Activated CD4-positive, alpha-beta memory T cell treated with anti-CD3 and anti-CD28 coated beads, Interleukin-2, amount 10 ng/mL, durations not matched to agents 7 days and 5 days (primary cell): Measurements from ENCODE around the gene CHST3. TPM values are rescaled to one million over a fixed set of nuclear protein-coding genes. Genes with fewer than 3 reads are reported as not detected.

Experiments
- CTCF ChIA-PET: fragments of 350-600 bp; sonication (Branson Sonifier 250); formaldehyde crosslinking; loops from one replicate; lab custom pipeline; 2021; ENCODE audit warnings: antibody characterized with exemption, inconsistent platforms; lab: Charles Lee
- POLR2A ChIA-PET: fragments of 350-600 bp; sonication (Branson Sonifier 250); formaldehyde crosslinking; loops from one replicate; lab custom pipeline; 2021; ENCODE audit warnings: antibody characterized with exemption; lab: Charles Lee
- DNase-seq: peaks from one replicate; pipeline ENCODE4 v3.0.0-alpha.2; 2020
- H3K27ac Mint-ChIP-seq: one replicate; pipeline ENCODE4 v1.8.0; 2021; ENCODE audit warnings: mild to moderate bottlenecking, mixed read lengths
- H3K27me3 Mint-ChIP-seq: one replicate; pipeline ENCODE4 v1.8.0; 2021; ENCODE audit warnings: mixed read lengths
- H3K36me3 Mint-ChIP-seq: one replicate; pipeline ENCODE4 v1.8.0; 2021; ENCODE audit warnings: low read depth, mixed read lengths
- H3K4me1 Mint-ChIP-seq: one replicate; pipeline ENCODE4 v1.8.0; 2021; ENCODE audit warnings: mixed read lengths
- H3K4me3 Mint-ChIP-seq: one replicate; pipeline ENCODE4 v1.8.0; 2021; ENCODE audit warnings: mild to moderate bottlenecking, mixed read lengths
- H3K9me3 Mint-ChIP-seq: one replicate; pipeline ENCODE4 v1.8.0; 2021; ENCODE audit warnings: mixed read lengths
- total RNA-seq, 2 experiments: library from RNA; stranded (reverse); gene quantifications; one replicate each; pipeline ENCODE4 v1.2.3, GENCODE V29; 2021

The CHST3 gene
- total RNA-seq, 2 experiments from 2014 or later: 0.03 to 0.05 TPM

DNA sequence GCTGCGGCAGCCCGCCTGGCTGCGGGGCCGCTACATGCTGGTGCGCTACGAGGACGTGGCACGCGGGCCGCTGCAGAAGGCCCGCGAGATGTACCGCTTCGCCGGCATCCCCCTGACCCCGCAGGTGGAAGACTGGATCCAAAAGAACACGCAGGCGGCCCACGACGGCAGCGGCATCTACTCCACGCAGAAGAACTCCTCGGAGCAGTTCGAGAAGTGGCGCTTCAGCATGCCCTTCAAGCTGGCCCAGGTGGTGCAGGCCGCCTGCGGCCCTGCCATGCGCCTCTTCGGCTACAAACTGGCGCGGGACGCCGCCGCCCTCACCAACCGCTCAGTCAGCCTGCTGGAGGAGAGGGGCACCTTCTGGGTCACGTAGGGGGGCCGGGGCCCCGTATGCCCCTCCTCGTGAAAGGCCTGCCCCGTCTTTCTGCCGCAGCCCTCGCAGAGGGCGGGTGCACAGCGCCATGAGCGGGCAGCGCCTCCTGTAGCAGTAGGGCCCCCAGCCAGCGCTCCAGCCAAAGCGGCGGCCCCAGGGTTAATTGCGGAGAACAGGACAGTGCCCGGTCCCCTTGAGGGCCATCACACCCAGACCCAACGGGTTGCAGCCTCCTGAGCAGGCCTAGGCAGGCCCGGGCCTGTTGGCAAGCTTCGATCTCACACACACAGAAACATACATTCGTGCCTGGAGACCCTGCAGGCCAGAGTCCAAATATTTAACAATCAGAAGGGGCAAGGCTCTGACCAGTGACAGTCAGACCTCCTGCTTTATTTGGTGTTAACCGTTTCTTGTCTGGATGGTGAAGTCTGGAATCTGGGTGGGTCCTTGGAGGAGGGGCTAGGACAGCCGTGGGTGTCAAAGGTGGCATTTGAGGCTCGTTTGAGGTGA is 44.1 kb downstream of the CHST3 start:
- CTCF ChIA-PET: no interaction called here
- DNase-seq: no peak
- H3K9me3 Mint-ChIP-seq: no peaks in the 10 kb centered on the region
- no peak overlapping the region for H3K4me3 Mint-ChIP-seq
- no peak overlapping the region for H3K27ac Mint-ChIP-seq
- POLR2A ChIA-PET: no interaction called here
- H3K36me3 Mint-ChIP-seq: no peaks in the 10 kb centered on the region
- no peaks in the 10 kb centered on the region for H3K27me3 Mint-ChIP-seq
- no peaks in the 10 kb centered on the region for H3K4me1 Mint-ChIP-seq

DNA sequence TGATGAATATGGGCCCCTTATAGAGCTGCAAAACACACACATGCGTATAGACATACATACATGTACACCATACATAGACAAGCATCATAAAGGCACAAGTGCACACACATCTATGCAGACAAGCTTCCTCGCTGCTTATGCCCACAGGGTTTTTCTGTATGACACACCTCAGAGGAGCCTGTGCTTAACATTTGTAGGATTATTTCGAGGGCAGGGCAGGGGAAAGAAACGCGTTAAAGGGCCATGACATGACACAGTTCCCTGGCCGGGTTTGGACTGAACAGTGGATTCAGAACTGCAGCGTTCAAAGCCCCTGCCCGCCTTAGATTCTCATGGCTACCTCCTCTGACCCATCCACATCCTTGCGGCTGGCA is 44.8 kb downstream of the CHST3 start:
- Mint-ChIP-seq H3K4me3 (no peak overlapping the region), H3K27ac (no peak overlapping the region), H3K36me3 (no peaks in the 10 kb centered on the region), H3K27me3 (no peaks in the 10 kb centered on the region), H3K4me1 (no peaks in the 10 kb centered on the region), H3K9me3 (no peaks in the 10 kb centered on the region)
- no peak for DNase-seq
- ChIA-PET POLR2A (no interaction called here), CTCF (no interaction called here)

DNA sequence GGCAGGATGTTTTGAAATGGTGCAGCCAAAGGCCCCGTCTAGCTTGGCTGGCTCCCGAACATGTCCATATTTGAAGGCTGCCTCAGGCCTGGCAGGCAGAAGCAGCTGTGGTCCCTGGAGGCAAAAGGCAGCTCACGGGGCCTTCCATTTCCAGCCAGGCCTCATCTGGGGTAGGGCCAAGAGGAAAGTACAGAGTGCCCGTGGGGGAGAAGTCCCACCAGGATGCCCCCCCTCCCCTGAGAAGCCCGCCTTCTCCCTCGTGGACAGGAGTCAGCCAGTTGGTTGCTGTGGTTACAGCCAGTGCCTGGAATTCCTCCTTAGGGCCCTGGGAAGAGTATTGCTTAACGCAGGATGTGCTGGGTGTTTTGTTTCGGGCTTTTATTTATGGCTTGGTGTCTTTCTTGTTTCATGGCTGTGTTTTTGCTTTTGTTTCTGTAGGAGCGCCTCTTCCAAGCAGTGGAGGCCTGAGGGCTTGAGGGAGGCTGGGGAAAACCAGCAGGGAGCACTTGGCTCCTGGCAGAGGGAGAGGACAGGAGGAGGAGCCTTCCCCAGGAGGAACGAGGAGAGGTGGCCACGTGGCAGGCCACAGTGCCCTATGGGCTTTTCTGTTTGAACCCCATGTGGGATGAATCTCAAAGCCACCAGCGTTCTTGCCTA is 45.4 kb downstream of the CHST3 start:
- no peaks in the 10 kb centered on the region for H3K36me3 Mint-ChIP-seq
- CTCF ChIA-PET: no interaction called here
- DNase-seq: no peak
- POLR2A ChIA-PET: no interaction called here
- no peak overlapping the region for H3K27ac Mint-ChIP-seq
- H3K9me3 Mint-ChIP-seq: no peaks in the 10 kb centered on the region
- H3K4me3 Mint-ChIP-seq: no peak overlapping the region
- H3K27me3 Mint-ChIP-seq: no peaks in the 10 kb centered on the region
- H3K4me1 Mint-ChIP-seq: no peaks in the 10 kb centered on the region

DNA sequence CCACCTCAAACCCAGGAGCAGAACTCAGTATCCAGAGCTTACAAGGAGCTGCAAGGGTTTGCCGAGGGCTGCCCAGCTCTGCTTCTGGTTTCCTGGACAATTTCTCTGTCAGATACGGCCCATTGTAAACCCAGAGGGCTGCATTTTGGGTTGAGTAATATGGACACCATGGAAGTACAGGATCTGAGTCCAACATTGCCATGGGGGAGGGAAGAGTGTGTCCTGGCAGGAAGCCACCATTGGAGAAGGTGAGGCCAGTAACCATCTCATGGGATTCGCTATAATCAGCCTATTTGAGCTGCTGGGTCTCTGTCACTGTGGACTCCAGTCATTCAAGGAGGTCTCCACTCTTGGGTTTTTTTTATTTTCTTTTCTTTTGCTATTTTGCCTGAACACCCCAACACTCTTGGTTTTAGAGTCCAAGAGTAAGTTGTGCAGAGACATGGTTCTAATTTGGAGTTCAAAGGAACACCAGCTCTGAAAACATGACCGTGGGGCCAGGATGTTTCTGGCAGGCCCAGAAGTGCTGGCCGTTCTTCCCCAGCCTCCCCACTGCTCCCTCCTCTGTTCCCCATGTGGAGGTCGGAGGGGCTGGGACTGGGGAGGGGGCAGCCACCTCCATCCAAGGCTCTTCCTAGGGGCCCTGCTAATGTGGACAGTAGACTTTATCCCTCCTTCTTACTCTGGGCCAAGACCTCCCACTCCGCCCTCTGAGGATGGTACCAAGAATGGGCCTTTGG is 46.2 kb downstream of the CHST3 start:
- H3K27me3 Mint-ChIP-seq: no peaks in the 10 kb centered on the region
- no peak for DNase-seq
- no peak overlapping the region for H3K4me3 Mint-ChIP-seq
- POLR2A ChIA-PET: no interaction called here
- CTCF ChIA-PET: no interaction called here
- no peaks in the 10 kb centered on the region for H3K4me1 Mint-ChIP-seq
- no peaks in the 10 kb centered on the region for H3K36me3 Mint-ChIP-seq
- no peak overlapping the region for H3K27ac Mint-ChIP-seq
- no peaks in the 10 kb centered on the region for H3K9me3 Mint-ChIP-seq

DNA sequence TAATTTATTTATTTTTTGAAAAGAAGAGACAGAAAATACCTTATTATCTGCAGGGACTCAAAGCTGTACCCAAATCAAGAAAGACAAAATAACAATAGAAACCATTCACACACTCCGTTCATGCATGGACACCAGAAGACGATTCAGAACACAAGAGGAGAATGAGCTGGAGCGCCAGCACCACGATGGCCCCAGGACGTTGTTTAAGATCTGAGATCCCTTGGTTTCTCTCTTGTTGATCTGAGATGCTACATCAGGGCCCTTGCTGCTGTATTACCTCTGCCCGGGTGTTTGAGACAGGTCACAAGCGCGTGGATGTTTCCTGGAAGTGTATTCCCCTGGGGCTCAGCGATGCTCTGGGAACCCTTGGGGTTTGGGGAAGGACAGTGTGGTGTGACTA is 46.8 kb downstream of the CHST3 start:
- Mint-ChIP-seq H3K27me3 (no peaks in the 10 kb centered on the region), H3K9me3 (no peaks in the 10 kb centered on the region), H3K36me3 (no peaks in the 10 kb centered on the region), H3K4me1 (no peaks in the 10 kb centered on the region), H3K4me3 (no peak overlapping the region), H3K27ac (no peak overlapping the region)
- DNase-seq: no peak
- CTCF ChIA-PET: no interaction called here
- POLR2A ChIA-PET: no interaction called here

DNA sequence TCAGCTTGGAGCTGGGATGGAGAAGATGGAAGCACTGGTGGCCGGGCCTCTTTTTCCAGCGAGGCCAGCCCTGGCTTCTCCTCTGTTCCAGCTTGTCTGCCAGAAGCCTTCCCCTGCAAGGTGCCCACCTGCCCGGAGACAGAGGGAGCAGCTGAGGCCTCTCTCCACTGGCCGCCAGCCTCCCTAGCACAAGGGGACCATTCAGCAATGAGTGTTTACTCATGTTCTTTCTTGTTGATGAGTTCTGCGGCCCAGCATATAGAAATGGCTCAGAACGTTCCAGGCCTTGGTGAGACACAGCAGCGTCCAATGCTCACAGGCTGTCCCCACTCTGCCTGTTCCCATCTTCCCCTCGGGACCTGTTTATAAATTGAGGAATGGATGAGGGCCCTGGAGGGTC is 47.3 kb downstream of the CHST3 start:
- H3K4me3 Mint-ChIP-seq: no peak overlapping the region
- CTCF ChIA-PET: no interaction called here

DNA sequence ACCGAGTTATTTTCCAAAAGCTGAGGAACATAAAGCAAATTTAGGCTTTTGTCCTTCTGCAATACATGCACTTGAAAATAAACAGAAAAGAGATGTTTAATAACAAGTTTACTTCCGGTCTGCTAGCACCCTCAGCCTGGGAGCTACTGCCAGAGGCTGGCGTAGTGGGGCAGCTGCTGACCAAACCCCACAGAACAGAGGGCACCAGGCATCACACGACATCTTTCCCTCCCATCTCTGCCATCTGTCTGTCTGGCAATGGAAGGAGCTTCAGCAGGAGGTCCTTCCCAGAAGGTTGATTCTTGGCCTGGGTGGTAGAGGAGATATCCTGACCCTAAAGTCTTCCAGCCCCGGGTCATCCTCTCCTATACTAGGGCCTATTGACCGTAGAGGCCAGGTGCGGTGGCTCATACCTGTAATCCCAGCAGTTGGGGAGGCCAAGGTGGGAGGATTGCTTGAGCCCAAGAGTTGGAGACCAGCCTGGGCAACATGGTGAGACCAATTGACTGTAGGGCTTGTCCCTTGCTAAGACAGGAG is 47.8 kb downstream of the CHST3 start:
- CTCF ChIA-PET: interaction anchor here (0.5 kb wide), 1 partner anchor 44 kb away, joined by 3 read pairs; no protein-coding TSS in a partner anchor
- POLR2A ChIA-PET: no interaction called here
- Mint-ChIP-seq H3K9me3 (no peaks in the 10 kb centered on the region), H3K27me3 (no peaks in the 10 kb centered on the region), H3K4me3 (no peak overlapping the region), H3K27ac (no peak overlapping the region), H3K36me3 (no peaks in the 10 kb centered on the region), H3K4me1 (no peaks in the 10 kb centered on the region)
- no peak for DNase-seq

More for the DNA sequence above, 47.3 kb downstream of the CHST3 start:
- H3K27ac Mint-ChIP-seq: no peak overlapping the region
- H3K9me3 Mint-ChIP-seq: no peaks in the 10 kb centered on the region
- H3K27me3 Mint-ChIP-seq: no peaks in the 10 kb centered on the region
- no peaks in the 10 kb centered on the region for H3K36me3 Mint-ChIP-seq
- DNase-seq: no peak
- no peaks in the 10 kb centered on the region for H3K4me1 Mint-ChIP-seq
- POLR2A ChIA-PET: no interaction called here

DNA sequence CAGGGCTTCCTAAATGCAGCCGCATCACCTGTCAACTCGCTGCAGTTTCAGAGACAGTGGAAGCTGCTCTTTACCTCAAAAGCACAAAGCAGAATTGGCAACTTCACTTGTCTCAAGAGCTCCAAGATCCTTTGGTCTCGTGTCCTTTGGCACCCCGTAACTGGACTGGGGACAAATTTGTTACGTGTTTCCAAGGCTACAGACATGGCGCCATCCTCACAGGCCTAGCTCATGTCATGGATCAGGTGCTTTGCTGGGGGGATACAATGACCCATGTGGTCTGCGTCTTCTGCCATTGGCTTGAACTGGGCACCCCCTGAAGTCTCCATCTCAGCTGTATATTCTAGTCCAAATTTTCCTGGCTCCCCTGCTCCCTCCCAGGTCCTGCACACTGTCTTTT is 48.6 kb downstream of the CHST3 start:
- H3K36me3 Mint-ChIP-seq: no peaks in the 10 kb centered on the region
- H3K9me3 Mint-ChIP-seq: no peaks in the 10 kb centered on the region
- no peaks in the 10 kb centered on the region for H3K27me3 Mint-ChIP-seq
- DNase-seq: no peak
- ChIA-PET CTCF (interaction anchor here (0.5 kb wide), 1 partner anchor 45 kb away, joined by 3 read pairs; no protein-coding TSS in a partner anchor), POLR2A (no interaction called here)
- no peaks in the 10 kb centered on the region for H3K4me1 Mint-ChIP-seq
- no peak overlapping the region for H3K27ac Mint-ChIP-seq
- no peak overlapping the region for H3K4me3 Mint-ChIP-seq

DNA sequence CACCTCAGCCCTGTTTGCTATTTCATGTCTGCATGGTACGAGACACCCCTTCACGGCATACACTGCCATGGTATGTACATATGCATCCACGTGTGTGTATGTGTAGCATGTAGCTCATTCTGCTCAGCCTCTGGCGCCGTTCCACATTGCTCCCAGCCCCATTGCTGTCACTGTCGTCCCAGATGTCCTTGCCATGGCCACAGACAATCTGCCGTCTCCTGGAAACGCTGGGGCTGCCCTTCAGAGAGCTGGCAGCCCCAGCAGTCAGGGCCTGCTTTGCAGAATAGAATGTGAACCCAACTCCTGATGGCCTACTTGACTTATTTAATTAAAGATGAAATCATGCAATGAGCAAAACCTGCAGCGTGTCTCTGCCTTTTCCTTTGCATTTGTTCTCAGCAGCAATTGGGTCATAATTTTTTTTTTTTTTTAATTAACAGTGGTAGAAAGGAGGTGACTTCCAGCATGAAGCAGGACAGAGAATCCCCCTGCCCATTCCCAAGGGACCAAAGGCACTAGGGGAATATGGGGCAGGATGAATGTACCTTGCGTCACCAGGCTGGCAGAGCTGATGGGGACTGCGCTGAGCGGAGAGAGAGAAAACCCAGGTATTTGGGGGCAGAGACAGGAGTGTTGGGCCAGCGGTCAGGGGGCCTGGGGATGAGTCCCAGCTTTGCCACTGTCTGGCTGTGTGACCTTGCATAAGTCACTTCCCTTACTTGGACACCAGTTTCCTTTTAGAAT is 49.2 kb downstream of the CHST3 start:
- Mint-ChIP-seq H3K27me3 (peaks cover 6% of the 10 kb centered on the region), H3K27ac (no peak overlapping the region), H3K4me1 (no peaks in the 10 kb centered on the region), H3K4me3 (no peak overlapping the region), H3K36me3 (no peaks in the 10 kb centered on the region), H3K9me3 (no peaks in the 10 kb centered on the region)
- no peak for DNase-seq
- ChIA-PET POLR2A (no interaction called here), CTCF (no interaction called here)

DNA sequence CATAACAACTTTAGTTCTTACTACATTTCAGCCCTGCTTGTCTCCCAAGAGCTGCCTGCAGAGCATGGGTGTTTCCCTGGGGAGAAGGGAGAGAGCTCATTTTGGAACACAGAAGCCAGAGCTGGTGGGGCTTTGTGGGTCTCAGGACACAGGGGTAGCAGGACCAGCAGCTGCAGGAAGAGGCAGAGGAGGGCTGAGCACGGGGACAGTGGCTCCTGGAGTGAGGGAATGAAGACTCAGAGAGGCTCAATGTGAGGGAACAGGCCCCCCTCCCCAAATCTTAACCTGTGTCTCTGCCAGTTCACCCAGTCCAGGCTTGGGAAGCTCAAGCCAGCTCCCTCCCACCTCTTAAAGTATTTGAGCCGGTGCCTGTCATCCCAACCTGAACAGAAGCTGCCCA is 50.0 kb downstream of the CHST3 start:
- no peaks in the 10 kb centered on the region for H3K9me3 Mint-ChIP-seq
- no peak overlapping the region for H3K27ac Mint-ChIP-seq

DNA sequence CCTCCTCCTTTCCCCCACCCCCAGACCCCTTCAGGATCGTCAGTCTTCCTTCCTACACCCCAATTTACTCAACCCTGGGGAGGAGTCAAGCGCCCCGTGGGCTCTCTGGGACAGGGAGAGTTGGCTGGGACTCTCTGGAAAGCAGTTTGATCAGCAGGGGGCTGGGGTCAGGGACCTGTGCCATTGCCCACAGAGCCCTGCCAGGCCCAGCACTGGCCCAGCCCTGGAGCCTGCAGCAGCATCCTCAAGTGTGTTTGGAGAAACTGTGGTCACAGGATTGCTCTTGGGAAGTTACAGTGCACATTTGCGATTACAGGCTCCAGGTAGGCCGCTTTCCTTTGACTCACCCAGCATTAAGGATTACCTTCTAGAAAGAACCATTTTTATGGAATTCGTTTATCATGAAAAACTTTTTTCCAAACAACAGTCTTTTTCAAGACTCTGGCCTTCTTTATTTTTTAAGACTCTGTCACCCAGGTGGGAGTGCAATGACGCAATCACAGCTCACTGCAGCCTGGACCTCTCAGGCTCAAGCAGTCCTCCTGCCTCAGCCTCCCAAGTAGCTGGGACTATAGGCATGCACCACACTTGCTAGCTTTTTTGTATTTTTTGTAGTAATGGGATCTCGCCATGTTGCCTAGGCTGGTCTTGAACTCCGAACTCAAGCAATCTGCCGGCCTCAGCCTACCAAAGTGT is 50.7 kb downstream of the CHST3 start:
- Mint-ChIP-seq H3K36me3 (no peaks in the 10 kb centered on the region), H3K9me3 (no peaks in the 10 kb centered on the region), H3K4me1 (no peaks in the 10 kb centered on the region), H3K27ac (no peak overlapping the region), H3K4me3 (no peak overlapping the region), H3K27me3 (peaks cover 9% of the 10 kb centered on the region)
- DNase-seq: no peak
- CTCF ChIA-PET: interaction anchor here (1.2 kb wide), 1 partner anchor 29 kb away, joined by 3 read pairs; no protein-coding TSS in a partner anchor
- POLR2A ChIA-PET: no interaction called here

More for the DNA sequence above, 50.0 kb downstream of the CHST3 start:
- Mint-ChIP-seq H3K4me1 (no peaks in the 10 kb centered on the region), H3K36me3 (no peaks in the 10 kb centered on the region), H3K4me3 (no peak overlapping the region), H3K27me3 (peaks cover 9% of the 10 kb centered on the region)
- ChIA-PET POLR2A (no interaction called here), CTCF (interaction anchor here (1.2 kb wide), 1 partner anchor 29 kb away, joined by 3 read pairs; no protein-coding TSS in a partner anchor)
- no peak for DNase-seq

DNA sequence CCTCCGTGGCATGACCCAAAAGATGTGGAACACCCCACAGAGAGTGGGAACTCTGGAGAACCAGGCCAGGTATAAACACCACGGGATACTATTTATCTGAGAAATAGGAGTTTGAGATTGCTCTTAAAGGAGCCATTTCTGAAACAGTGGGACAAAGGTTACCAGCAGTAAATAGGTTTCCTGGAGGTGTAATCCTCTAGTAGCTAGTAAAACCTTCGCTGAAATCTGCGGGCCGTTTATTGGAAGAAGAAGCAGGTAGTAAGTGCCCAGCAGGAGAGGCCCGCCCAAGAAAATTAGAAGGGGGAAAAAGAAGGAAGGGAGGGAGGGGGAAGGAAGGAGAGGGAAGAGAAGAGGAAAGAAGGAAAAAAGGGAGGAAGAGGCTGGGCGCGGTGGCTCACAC is 51.6 kb downstream of the CHST3 start:
- Mint-ChIP-seq H3K4me1 (peaks cover under 1% of the 10 kb centered on the region), H3K36me3 (no peaks in the 10 kb centered on the region), H3K27me3 (peaks cover 9% of the 10 kb centered on the region), H3K4me3 (no peak overlapping the region), H3K9me3 (no peaks in the 10 kb centered on the region), H3K27ac (no peak overlapping the region)
- CTCF ChIA-PET: no interaction called here
- POLR2A ChIA-PET: no interaction called here
- no peak for DNase-seq
